NCI-H1105 (cell line): ENCODE measurements around the gene SNAP23.

Experiments used
- DNase-seq: peaks from one replicate; lab custom pipeline; 2025; lab: John Stamatoyannopoulos, UW

The SNAP23 gene

DNA sequence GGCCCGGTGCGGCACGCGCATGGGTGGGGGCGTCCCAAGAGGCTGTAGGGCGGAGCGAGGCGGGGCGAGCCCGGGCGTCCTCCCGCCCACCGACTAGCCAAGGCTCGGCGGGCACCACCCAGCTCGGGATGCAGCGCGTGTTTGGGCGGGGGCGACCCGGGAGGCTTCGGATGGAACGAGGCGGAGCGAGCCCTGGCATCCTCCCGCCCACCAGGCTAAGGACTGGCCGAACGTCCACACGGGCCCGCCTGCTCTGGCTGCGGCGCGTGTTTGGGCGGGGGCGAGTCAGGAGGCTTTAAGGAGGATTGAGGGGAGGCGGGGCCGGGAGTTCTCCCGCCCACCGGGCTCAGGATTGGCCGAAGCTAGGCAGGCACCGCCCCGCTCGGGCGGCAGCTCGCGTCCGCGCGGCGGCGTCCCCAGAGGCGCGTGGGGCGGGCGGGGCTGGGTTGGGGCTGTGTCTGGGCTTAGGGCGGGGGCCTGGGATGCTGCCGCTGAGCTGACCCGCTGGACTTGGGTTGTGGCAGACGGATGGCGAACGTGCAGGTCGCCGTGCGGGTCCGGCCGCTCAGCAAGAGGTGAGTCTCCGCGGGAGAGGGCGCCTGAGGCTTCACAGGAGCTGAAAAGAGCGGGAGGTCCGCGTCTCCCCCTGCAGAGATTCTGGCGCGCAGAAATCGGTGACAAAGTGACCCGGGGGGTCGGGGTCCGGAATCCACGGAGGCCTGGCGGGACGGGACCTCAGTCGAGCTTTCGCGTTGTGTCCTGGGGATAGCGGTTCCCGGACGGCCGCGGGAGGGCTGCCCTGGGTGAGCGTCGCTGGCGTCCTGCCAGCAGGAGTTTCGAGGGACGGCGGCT, 80.0 kb downstream of the SNAP23 start, which contains the start of gene STARD9:
TSS of gene STARD9 (plus strand) at position 419 of the 852 bp plus-strand sequence. CDS start at position 529, 110 bp downstream.
- DNase-seq: peak; percentile 84

DNA sequence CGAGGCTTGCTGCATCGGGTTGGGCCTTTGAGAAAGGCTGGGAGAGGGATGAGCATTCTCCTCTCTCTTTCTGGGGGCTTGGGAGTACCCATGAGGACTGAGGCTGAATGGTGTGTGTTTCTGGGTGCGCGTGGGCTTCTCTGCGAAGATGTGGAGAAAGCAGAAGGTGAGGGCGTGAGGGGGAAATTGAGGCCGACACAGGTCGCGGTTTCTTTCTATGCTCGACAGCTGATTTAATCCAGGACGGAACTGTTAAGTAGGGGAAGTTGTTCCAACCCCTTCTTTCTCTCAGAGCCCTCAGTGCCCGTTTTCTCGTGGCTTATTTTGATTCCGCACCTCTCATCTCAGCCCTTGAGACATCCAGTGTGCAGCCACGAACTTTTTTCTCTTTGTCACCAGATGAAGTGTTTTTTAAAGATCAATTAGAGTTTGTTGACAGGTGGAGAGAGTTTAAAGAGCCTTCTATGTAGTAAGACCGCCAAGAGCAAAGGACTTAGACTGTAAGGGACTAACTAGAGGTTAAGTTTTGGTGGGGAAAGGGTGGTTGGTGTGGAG, 80.7 kb downstream of the SNAP23 start:
- no peak for DNase-seq

DNA sequence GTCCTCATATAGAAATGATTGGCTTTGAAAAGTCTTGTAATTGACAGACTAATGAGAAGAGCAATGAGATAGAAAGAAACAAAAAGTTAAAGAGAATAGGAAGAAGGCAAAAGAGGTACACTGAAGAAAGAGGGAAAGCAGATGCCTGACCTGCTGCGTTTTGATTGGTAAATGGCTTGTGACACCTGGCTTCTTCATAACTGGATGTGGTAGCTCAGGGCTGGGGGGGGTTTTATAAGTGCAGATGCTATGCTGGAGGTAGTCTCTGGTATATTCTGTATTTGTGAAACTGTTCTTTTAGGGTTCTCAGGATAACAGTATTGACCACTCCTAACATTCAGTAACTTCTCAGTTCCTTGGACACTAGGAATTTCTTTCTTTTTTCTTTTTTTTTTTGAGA, 81.3 kb downstream of the SNAP23 start:
- DNase-seq: no peak

DNA sequence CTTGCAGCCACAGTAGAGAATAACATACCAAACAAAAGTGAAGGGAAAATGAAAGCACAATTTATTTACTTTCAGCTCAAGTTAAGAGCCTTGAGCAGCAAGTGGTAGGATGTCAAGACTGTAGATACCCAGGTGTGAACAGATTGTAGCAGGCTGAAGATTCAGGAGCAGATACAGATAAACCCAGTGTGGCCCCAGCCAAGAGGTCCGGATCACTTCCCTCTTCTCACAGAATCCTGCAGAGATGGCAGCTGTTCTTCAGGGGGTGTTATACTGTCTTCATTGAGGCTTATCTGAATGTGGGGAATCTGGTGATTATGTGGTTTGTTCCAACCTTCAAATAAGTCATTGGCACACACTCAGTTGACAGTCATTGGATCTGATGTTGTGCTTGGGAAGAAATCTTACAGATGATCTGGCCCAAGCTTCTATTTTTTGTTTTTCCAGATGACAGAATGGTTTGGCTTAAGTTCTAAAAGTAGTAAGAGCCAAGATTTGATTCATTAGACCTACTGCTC, 82.1 kb downstream of the SNAP23 start:
- no peak for DNase-seq

DNA sequence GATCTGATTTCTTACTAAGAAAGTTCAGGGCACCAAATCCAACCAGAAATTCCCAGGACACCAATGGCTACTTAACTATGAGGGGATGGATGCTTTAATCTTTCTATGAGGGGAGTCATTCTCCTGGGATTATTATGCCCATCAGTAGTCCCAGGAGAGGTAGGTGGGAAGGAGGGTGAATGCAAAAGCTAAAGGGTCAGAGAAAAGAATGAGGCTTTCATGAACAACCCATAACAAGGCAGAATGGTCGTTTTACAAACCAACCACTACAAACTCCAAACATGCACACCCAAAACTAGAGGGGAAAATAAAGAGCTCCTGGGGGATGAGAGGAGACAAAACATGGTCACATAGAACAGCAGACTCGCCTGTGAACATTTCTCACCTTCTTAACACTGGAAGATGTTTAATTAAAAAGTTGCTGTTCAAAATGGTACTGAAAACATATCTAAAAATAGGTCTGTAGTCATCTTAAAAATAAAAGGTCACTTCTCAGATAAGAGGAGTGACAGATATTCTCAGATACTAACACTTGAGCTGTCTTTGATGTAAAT, 83.6 kb downstream of the SNAP23 start:
- DNase-seq: no peak

DNA sequence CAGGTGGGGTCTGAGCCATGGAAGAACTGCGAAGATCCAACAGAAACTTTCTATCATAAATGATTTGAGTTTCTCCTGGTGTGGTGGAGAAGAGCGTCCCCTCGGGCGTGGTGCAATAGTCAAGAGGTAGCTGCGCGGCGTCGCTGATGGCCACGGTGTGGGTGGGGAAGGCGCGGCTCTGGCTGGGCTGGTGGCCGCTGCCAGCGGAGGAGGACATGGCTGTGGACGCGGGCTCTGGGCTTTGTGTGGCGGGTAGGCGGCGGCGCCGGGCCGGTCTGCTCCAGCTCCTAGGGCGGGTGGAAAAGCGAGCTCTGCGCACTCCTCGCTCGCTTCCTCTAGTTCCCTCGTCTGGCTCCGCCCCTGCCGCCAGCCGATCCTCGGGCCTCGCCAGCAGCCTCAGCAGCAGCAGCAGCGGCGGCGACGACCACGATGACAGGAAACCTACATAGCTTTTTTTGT, 85.9 kb downstream of the SNAP23 start:
- peak; percentile 60 for DNase-seq
